ENCODE measurements around the gene KLKB1.
"Not testable (repeated sequence)": the region's sequence is repeated elsewhere in the genome, so short reads cannot be mapped to it uniquely, and the experiment has no call there.

The KLKB1 gene

DNA sequence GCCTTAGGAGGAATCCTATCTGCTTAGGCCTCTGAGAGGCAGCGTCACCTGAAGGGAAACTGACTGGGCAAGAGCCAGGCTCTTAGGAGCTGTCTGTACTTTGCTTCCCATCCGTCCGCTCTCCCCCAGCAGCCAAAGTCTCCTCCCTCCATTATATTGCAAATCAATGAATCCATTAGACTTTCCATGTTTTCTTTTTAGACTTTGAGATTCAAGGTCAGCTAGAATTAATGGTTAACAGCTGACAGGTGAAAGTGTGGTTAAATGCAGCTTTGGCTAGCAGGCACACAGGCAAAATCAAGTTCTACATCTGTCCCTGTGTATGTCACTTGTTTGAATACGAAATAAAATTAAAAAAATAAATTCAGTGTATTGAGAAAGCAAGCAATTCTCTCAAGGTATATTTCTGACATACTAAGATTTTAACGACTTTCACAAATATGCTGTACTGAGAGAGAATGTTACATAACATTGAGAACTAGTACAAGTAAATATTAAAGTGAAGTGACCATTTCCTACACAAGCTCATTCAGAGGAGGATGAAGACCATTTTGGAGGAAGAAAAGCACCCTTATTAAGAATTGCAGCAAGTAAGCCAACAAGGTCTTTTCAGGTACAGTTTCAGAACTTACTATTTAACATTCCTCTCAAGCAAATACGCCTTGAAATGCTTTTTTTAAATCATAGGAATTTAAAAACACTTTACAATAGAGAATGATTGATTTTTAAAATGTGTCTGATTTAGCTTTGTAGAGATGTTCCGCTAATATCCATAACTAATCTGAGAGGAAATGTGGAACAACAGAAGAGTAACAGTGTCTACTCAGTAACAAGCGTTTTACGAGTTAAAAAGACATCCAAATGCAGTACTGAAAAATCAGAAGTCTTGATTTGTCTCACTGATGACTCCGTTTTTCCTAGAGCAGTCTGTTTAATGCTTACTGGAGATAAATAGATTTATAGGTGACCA lies 38.7 kb downstream of the KLKB1 start, which contains the start of gene F11:
Gene F11, plus strand, starts transcription at position 507 of the 970 bp plus-strand sequence. CDS start 948 bp downstream, outside the sequence.
- no peak for DNase-seq

- no peak for DNase-seq
These were observed 39.6 kb downstream of the KLKB1 start for GRCh38 chr4:186266729-186267456.

DNA sequence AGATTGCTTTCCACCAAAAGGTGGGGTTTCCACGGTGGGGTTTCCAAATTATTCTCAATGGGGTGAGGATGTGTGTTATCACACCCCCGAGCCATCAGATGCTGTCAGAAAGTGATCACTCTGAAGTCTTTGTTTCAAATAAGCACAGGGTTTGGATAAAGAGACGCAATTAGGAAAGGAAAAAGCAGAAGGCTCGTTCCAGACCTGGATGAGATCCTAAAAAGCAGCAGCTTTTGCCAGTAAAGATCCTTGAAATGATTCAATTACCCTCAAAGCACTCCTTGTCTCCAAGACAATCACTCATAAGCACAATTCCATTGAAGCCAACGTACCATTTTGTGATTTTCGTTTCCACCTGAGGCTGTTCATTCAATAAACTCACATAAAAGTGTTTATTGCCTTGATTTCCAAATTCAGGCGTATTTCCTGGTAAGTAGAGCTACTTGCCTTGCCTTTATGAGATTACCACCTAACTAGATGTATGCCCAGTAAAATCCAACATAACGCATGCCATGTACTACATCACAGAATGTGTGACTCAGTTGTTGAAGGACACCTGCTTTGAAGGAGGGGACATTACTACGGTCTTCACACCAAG lies 43.9 kb downstream of the KLKB1 start:
- no peak for DNase-seq

DNA sequence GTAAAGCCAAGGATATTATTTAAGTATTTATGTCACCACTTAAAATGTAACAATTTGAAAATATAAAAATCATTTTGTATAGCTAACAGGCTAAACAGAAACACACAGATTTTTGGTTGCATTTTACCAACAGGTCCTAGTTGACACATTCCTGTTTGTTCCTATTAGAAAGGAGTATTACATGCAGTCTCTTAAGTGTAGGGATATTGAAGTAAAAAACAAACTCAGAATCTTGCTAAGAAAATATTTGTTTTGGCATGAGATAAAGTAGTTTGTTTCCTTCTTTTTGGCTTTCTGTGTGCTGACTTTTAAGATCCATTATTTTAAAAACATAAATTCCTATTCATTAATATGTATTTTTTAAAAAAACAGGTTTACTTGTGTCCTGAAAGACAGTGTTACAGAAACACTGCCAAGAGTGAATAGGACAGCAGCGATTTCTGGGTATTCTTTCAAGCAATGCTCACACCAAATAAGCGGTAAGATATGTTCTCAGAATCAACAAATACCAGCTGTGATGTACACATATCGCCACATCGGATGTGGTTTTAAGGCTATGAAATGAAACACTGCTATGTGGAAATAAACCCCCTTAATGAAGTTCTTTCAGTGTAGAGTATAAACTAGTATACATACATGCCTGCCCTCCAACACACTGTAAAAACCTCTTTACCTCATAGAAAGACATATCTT lies 45.5 kb downstream of the KLKB1 start:
- no peak for DNase-seq

GRCh38 chr4:186273392-186273789 lies 46.1 kb downstream of the KLKB1 start:
- not testable (repeated sequence) for DNase-seq

DNA sequence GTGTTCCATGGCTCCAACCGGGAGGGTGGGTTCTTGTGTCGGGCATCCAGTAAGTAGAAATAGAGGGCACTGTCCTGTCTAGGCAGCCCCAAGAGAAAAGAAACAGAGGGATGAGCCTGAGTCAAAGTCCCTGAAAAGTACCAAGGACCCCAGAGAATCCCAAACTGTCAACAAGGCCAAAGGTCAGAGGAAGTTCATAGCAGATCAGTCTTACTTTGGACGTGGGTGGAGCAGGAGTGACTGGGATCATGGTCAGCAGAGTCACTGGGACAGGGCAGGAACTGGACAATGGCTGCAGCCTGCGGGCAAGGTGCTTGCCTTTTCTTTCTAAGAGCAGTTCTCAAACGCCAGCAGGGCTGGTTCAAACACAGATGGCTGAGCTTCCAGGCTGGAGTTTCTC lies 56.0 kb downstream of the KLKB1 start:
- no peak for DNase-seq

- DNase-seq, result no peak
These were observed 57.8 kb downstream of the KLKB1 start for GRCh38 chr4:186285147-186285546.

GRCh38 chr4:186286581-186286980 lies 59.3 kb downstream of the KLKB1 start:
- DNase-seq, result no peak

GRCh38 chr4:186291256-186291890 lies 64.1 kb downstream of the KLKB1 start:
- DNase-seq, result no peak

GRCh38 chr4:186294160-186294559 lies 66.9 kb downstream of the KLKB1 start:
- no peak for DNase-seq

GRCh38 chr4:186296481-186296880 lies 69.2 kb downstream of the KLKB1 start:
- no peak for DNase-seq

DNA sequence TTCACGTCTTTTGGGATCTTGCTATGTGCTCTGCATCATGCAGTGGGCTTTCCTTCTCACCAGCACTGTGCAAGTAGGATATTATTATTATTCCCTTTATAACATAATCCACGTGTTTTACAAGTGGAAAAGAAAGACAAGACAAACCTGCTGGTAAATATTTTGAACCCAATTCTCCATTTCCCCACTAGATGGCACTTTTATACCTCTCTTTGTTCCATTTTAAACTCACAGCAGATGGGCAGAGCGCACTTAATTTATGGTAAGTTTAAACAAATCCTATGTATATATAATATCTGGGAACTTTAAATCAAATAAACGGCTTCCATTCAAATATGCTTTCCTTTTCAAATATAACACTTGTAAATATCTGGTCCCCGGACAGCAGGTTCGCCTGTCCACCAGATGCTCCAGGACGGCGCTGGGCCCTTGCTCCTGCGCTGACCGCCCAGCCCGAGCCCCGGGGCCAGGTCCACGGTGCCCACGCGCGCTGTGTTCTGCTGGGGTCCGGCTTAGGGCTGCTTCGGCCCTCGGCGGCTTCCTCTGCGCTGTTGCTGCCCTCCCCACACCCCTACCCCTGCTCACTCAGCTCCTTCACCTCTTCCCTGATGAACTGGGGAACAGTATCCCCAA lies 69.8 kb downstream of the KLKB1 start:
- DNase-seq, result peak; percentile 2

- no peak for DNase-seq
These were observed 70.8 kb downstream of the KLKB1 start for GRCh38 chr4:186298031-186298647.

DNA sequence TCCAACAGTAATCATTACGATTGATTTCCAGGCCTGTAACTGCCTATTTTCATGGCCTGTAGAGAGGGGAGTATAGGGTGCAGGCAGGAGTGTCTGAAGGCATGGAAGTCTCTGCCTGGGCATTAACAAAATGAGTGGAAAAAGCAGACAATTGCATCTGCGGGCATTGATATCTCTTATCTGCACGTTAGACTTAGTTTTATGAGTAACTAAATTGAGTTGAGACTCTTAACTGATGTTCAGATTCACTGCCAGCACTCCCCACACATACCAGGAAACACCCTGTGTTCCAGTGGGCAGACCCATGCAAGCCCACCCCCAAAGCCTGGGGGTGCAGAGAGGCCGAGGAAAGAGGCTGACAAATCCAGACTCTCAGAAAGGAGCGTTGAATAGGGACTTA lies 72.0 kb downstream of the KLKB1 start:
- no peak for DNase-seq

DNA sequence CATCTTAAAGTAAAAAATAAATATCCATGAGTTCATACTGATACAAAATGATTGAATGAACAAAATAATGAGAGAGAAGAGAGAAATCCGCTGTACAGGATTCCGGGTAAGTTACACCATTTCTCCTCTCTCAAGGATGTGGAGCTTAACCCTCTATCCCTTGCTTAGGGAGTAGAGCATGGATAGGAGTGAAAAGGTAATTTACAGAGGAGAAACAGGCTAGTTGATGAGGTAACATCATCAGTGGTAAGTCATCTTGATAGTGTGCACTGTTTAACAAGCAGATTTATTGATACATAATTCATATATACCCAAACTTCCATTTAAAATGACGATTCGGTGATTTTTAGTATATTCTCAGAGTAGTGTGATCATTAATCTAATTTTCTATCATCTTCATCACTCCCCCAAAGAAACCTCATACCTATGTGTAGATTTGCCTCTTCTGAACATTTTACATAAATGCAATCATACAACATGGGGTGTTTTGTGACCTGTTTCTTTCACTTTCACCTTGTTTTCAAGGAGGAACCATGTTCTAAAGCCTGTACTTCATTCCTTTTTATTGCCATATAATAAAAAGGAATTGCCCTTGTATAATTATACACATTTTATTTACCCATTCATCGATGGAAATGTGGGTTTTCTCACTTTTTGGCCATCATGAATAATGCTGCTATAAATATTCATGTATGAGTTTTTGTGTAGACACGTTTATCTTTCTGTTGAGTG lies 73.5 kb downstream of the KLKB1 start:
- no peak for DNase-seq

DNA sequence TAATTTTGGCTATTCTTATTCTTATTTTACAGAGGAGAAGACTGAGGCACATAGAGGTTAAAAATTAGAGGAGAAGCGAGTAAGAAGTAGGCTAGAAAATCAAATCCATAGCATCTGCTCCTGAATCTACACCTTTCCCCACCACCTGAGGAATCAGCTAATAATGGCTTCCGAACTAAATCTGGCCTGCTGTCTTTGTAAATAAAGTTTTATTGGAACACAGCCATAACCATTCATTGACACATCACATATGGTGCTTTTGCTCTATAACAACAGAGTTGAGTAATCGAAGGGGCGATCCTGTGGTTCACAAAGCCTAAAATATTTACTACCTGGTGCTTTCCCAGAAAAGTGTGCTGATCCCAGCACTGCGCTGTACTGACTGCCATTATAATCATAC lies 76.9 kb downstream of the KLKB1 start:
- no peak for DNase-seq

DNA sequence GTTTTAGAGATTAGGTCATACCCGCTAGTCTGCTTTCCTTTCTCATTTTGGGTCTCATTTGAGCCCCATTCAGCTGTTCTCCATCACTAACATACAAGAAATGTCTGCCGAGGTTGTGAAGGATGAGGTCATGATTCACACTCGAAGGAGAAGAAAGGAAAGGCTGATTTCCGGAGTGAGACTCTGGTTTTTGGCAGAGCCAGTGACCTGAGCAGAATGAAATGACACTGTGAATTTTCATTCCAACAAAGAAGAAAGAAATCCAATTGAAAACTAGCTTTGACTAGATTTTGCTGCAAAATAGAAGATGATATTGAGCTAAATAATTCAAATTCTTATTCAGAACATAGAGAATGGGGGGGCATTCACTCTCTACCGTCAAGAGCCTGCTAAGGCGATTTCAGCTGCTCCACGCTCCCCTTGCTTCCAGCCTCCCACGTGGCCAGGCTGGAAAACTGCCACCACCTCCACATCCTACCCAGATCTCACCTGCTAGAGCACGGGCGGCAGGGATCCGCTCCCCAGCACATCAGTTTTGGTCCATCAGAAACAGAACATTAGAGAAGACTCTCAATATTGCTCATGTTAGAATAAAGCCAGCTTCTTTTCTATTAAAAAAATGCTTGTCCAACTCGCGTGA lies 77.7 kb downstream of the KLKB1 start:
- no peak for DNase-seq

DNA sequence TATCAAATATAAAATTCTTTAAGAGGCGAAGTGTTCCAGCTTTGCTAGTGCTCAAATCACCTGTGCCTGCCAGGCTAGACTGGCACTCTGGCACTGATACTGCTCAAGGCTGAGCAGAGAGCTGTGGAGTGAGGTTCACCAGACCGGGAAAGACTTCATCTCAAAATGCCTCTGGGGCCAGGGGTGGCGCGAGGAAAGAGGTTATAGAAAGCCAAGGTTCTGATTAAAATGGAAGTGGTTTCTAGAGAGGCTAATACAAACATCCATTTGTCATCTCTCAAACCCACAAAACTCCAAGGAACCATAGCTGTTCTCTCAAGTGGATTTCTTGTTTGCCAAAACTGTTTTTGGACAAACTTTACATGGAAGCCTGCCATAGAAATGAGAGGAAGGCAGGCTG lies 80.2 kb downstream of the KLKB1 start:
- no peak for DNase-seq

DNA sequence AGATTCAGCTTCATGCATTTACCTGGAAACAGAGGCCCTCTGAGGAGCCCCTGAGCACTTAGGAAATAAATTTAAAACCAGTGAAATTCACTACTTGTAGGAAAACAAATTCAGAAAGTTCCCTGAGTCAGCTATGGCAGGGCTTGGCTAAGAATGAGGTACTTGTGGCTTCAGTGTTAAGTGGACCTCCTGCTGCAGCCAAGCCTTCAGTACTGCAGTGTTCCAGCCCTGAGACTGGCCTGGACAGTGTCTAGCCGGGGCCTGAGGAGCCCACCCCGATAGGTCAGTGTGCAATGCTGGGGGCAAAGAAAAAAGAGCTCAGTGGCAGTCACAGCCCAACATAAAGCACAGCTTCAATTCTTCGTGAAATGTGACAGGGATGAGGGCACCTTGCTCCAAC lies 80.6 kb downstream of the KLKB1 start:
- DNase-seq, result no peak
